Osteoblast (primary cell): ENCODE data around the gene NRG3. TPM values are rescaled to one million over a fixed set of nuclear protein-coding genes. Genes with fewer than 3 reads are reported as not detected.

ENCODE experiments used
- DNase-seq: peaks from one replicate; pipeline ENCODE4 v3.0.0; 2011; ENCODE audit warnings: low spot score, mixed read lengths; ENCODE audit not compliant: insufficient read length; ENCODE audit errors: missing footprints
- H2AFZ ChIP-seq: 2 replicates; pipeline ENCODE4 v1.6.0; 2011; ENCODE audit warnings: mild to moderate bottlenecking, low read length
- H3K27ac ChIP-seq: 2 replicates; pipeline ENCODE4 v1.5.1; 2011; ENCODE audit warnings: mild to moderate bottlenecking, low read depth, low read length, moderate library complexity
- H3K27me3 ChIP-seq: 2 replicates; pipeline ENCODE4 v1.6.0; 2012; ENCODE audit warnings: mild to moderate bottlenecking, control low read depth, inconsistent platforms, low read length, moderate library complexity; ENCODE audit not compliant: insufficient read depth
- H3K36me3 ChIP-seq: 2 replicates; pipeline ENCODE4 v1.5.1; 2011; ENCODE audit warnings: mild to moderate bottlenecking, low read length, control low read depth, moderate library complexity; ENCODE audit not compliant: insufficient read depth
- H3K4me1 ChIP-seq: 2 replicates; pipeline ENCODE4 v1.5.1; 2011; ENCODE audit warnings: mild to moderate bottlenecking, low read length, control low read depth, moderate library complexity; ENCODE audit not compliant: insufficient read depth
- H3K4me2 ChIP-seq: 2 replicates; pipeline ENCODE4 v1.6.0; 2011; ENCODE audit warnings: mild to moderate bottlenecking, low read length; ENCODE audit not compliant: insufficient read depth
- H3K4me3 ChIP-seq: fragments of 200-600 bp; sonication (generic); 3 replicates; pipeline ENCODE4 v1.5.1; 2012; ENCODE audit warnings: mild to moderate bottlenecking, low read length, inconsistent platforms; ENCODE audit not compliant: insufficient read depth
- H3K79me2 ChIP-seq: 2 replicates; pipeline ENCODE4 v1.6.0; 2012; ENCODE audit warnings: mild to moderate bottlenecking, low read length, control low read depth, inconsistent platforms; ENCODE audit not compliant: insufficient read depth
- H3K9me3 ChIP-seq: 2 replicates; pipeline ENCODE4 v1.5.1; 2011; ENCODE audit warnings: low read depth, low read length, control low read depth
- H4K20me1 ChIP-seq: 2 replicates; pipeline ENCODE4 v1.6.0; 2012; ENCODE audit warnings: mild to moderate bottlenecking, low read length, control low read depth; ENCODE audit not compliant: insufficient read depth
- total RNA-seq: library from RNA; depleted of rRNA; stranded (reverse); fragments of >200 nt; gene quantifications from 2 replicates; pipeline ENCODE4 v1.2.3, GENCODE V29; 2012
- TF ChIP-seq, protein P1 (sequence below): IDR thresholded peaks from 2 replicates; pipeline ENCODE4 v1.5.1; 2011; ENCODE audit warnings: mild to moderate bottlenecking, low read depth, low read length, moderate library complexity; ENCODE audit errors: extremely low read depth

The NRG3 gene
- total RNA-seq, 1 donor, result not detected

DNA sequence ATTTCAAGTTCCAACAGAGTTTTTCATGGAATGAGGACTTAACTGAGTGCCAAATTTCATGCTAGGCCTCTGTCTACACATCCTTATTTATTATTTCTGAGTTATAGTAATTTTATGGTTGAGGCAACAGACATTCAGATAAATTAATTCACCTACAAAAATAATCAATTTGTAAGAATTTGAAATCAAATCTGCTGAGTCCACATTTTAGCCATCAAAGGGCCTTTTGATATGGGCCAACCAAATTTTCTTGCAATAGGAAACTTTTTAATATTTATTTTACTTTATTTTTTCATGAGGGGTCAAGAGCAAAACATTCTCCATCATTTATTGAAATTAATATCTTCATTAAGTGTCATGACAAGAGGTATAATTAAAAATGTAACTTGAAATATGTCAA, 875.5 kb downstream of the NRG3 start:
- Histone ChIP-seq H3K4me2 (no peak overlapping the region), H3K79me2 (no peaks in the 10 kb centered on the region), H3K27me3 (no peaks in the 10 kb centered on the region), H3K4me3 (no peak overlapping the region), H3K4me1 (no peaks in the 10 kb centered on the region), H3K36me3 (no peaks in the 10 kb centered on the region), H3K9me3 (no peaks in the 10 kb centered on the region), H2AFZ (no peak overlapping the region), H4K20me1 (no peaks in the 10 kb centered on the region), H3K27ac (no peak overlapping the region)
- TF ChIP-seq, protein P1, sequence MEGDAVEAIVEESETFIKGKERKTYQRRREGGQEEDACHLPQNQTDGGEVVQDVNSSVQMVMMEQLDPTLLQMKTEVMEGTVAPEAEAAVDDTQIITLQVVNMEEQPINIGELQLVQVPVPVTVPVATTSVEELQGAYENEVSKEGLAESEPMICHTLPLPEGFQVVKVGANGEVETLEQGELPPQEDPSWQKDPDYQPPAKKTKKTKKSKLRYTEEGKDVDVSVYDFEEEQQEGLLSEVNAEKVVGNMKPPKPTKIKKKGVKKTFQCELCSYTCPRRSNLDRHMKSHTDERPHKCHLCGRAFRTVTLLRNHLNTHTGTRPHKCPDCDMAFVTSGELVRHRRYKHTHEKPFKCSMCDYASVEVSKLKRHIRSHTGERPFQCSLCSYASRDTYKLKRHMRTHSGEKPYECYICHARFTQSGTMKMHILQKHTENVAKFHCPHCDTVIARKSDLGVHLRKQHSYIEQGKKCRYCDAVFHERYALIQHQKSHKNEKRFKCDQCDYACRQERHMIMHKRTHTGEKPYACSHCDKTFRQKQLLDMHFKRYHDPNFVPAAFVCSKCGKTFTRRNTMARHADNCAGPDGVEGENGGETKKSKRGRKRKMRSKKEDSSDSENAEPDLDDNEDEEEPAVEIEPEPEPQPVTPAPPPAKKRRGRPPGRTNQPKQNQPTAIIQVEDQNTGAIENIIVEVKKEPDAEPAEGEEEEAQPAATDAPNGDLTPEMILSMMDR, result no peak
- no peak for DNase-seq

DNA sequence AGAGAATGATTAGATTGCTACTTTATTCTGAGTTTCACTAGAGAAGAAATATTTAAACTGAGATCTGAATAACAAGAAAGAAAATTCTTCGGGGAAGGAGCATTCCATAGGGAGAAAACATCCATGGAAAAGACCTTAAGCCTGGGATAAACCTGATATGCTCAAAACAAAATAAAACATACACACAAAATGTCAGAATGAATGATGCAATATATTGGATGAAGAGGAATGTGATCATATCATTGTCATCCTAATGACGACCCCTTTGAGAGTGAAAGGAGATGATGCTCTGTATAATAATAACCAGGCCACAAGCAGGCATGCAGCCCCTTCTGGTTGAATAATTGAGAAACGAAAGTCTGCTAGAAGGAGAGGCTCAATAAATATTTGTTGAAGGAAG, 882.4 kb downstream of the NRG3 start:
- Histone ChIP-seq H3K4me1 (no peaks in the 10 kb centered on the region), H2AFZ (no peak overlapping the region), H4K20me1 (no peaks in the 10 kb centered on the region), H3K27me3 (no peaks in the 10 kb centered on the region), H3K9me3 (no peaks in the 10 kb centered on the region), H3K4me2 (no peak overlapping the region), H3K4me3 (no peak overlapping the region), H3K36me3 (no peaks in the 10 kb centered on the region), H3K79me2 (no peaks in the 10 kb centered on the region), H3K27ac (no peak overlapping the region)
- TF ChIP-seq, protein P1, result no peak
- no peak for DNase-seq

DNA sequence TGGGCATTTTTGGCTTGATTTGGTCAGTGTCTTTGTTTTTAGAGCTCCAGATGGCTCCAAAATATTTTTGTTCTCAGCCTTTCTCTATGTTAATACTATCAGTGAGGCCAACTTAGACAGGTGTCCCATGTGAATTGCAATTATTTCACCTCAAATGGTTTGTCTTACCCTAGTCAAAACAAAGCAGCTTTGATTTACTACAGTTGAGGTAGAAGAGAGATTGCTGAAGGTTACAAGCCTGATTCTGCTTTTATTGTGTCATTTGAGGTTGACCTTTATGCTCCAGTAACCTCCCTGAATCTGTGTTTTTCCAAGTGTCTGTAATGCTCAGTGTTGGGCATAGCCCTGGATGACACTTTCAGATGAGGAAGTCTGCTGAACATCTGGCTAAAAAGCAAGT, 882.9 kb downstream of the NRG3 start:
- no peaks in the 10 kb centered on the region for H3K4me1 ChIP-seq
- H4K20me1 ChIP-seq, result no peaks in the 10 kb centered on the region
- H3K4me2 ChIP-seq, result no peak overlapping the region
- H3K27ac ChIP-seq, result no peak overlapping the region
- H3K79me2 ChIP-seq, result no peaks in the 10 kb centered on the region
- DNase-seq, result no peak
- no peaks in the 10 kb centered on the region for H3K36me3 ChIP-seq
- no peak overlapping the region for H3K4me3 ChIP-seq
- no peaks in the 10 kb centered on the region for H3K9me3 ChIP-seq
- no peaks in the 10 kb centered on the region for H3K27me3 ChIP-seq
- TF ChIP-seq, protein P1, result no peak
- no peak overlapping the region for H2AFZ ChIP-seq

DNA sequence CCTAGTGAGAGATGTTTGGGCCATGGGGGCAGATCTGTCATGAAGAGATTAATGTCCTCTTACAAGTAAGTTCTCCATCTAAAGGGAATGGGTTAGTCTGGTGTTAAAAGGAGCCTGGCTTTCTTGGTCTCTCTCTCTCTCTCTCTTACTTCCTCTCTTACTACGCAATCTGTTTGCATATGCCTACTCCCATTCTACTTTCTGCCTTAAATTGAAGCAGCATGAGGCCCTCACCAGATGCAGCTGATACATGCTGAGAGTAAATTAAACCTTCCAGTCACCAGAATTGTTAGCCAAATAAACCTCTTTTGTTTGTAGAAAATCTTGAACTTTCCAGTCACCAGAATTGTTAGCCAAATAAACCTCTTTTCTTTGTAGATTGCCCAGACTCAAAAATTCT, 884.1 kb downstream of the NRG3 start:
- H3K4me3 ChIP-seq, result no peak overlapping the region
- H3K4me1 ChIP-seq, result no peaks in the 10 kb centered on the region
- no peaks in the 10 kb centered on the region for H3K9me3 ChIP-seq
- no peak for DNase-seq
- no peaks in the 10 kb centered on the region for H3K27me3 ChIP-seq
- H2AFZ ChIP-seq, result no peak overlapping the region
- H3K27ac ChIP-seq, result no peak overlapping the region
- H3K4me2 ChIP-seq, result no peak overlapping the region
- TF ChIP-seq, protein P1, result no peak
- no peaks in the 10 kb centered on the region for H3K36me3 ChIP-seq
- H4K20me1 ChIP-seq, result no peaks in the 10 kb centered on the region
- no peaks in the 10 kb centered on the region for H3K79me2 ChIP-seq
